Activated B cell treated with CpG ODN at 0.5 μM for 24 hours (primary cell): ENCODE data around the gene RHBDL3. TPM values are rescaled to one million over a fixed set of nuclear protein-coding genes. Genes with fewer than 3 reads are reported as not detected.

ENCODE experiments used
- ATAC-seq: fragments of 200-7000 bp; cut with Tn5 transposase; one replicate; pipeline ENCODE4 v1.10.0; 2021; ENCODE audit warnings: low read depth, mild to moderate bottlenecking, moderate library complexity
- CTCF ChIA-PET: fragments of 350-600 bp; sonication (Branson Sonifier 250); formaldehyde crosslinking; loops from one replicate; lab custom pipeline; 2021; ENCODE audit warnings: antibody characterized with exemption; lab: Charles Lee
- POLR2A ChIA-PET: fragments of 350-600 bp; sonication (Branson Sonifier 250); formaldehyde crosslinking; loops from one replicate; lab custom pipeline; 2021; ENCODE audit warnings: antibody characterized with exemption; lab: Charles Lee
- DNase-seq: peaks from one replicate; pipeline ENCODE4 v3.0.0; 2022
- H3K27ac Mint-ChIP-seq: one replicate; pipeline ENCODE4 v1.8.0; 2020; ENCODE audit warnings: mixed read lengths
- H3K27me3 Mint-ChIP-seq: one replicate; pipeline ENCODE4 v1.8.0; 2021; ENCODE audit warnings: mixed read lengths
- H3K36me3 Mint-ChIP-seq: one replicate; pipeline ENCODE4 v1.8.0; 2021; ENCODE audit warnings: low read depth, mixed read lengths
- H3K4me1 Mint-ChIP-seq: one replicate; pipeline ENCODE4 v1.8.0; 2021; ENCODE audit warnings: mixed read lengths
- H3K4me3 Mint-ChIP-seq: one replicate; pipeline ENCODE4 v1.8.0; 2020; ENCODE audit warnings: mild to moderate bottlenecking, mixed read lengths
- H3K9me3 Mint-ChIP-seq: one replicate; pipeline ENCODE4 v1.8.0; 2020; ENCODE audit warnings: mixed read lengths
- CTCF ChIP-seq: fragments of 200-600 bp; IDR thresholded peaks from one replicate; pipeline ENCODE4 v1.8.0; 2022; ENCODE audit warnings: antibody characterized with exemption, mild to moderate bottlenecking
- intact Hi-C: fragments of 100-400 bp; cut with micrococcal nuclease; formaldehyde crosslinking; loops from one replicate; pipeline ENCODE4 v1.15.1; 2024
- total RNA-seq: library from RNA; stranded (reverse); gene quantifications from 2 replicates; pipeline ENCODE4 v1.2.3, GENCODE V29; 2022

The RHBDL3 gene, protein sequence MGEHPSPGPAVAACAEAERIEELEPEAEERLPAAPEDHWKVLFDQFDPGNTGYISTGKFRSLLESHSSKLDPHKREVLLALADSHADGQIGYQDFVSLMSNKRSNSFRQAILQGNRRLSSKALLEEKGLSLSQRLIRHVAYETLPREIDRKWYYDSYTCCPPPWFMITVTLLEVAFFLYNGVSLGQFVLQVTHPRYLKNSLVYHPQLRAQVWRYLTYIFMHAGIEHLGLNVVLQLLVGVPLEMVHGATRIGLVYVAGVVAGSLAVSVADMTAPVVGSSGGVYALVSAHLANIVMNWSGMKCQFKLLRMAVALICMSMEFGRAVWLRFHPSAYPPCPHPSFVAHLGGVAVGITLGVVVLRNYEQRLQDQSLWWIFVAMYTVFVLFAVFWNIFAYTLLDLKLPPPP
- total RNA-seq: 0.10 and 0.20 TPM in 2 replicates

GRCh38 chr17:32265192-32265923 lies at the start of gene RHBDL3:
TSS of gene RHBDL3 (plus strand) at chr17:32265832. CDS start at chr17:32266190, 358 bp downstream.
- peaks cover 54% of the 10 kb centered on the region for H3K27me3 Mint-ChIP-seq
- no peak for TF ChIP-seq CTCF
- no peak within 1 kb of the TSS for H3K27ac Mint-ChIP-seq
- H3K9me3 Mint-ChIP-seq: no peaks in the 10 kb centered on the region
- H3K4me3 Mint-ChIP-seq: peak within 1 kb of the TSS; percentile 80
- CTCF ChIA-PET: no interaction called here
- ATAC-seq: peak; percentile 51
- intact Hi-C loops: no loop called here
- H3K36me3 Mint-ChIP-seq: no peaks in the 10 kb centered on the region
- H3K4me1 Mint-ChIP-seq: peaks cover 17% of the 10 kb centered on the region
- DNase-seq: peak; percentile 29
- POLR2A ChIA-PET: interaction anchor here (0.6 kb wide), 1 partner anchor 44 kb away, joined by 4 read pairs; no protein-coding TSS in a partner anchor

GRCh38 chr17:32222621-32223020 lies 43.0 kb upstream of the RHBDL3 start:
- no peak overlapping the region for H3K27ac Mint-ChIP-seq
- no peak for DNase-seq
- intact Hi-C loops: no loop called here
- TF ChIP-seq CTCF: no peak
- H3K4me3 Mint-ChIP-seq: no peak overlapping the region
- ChIA-PET POLR2A (no interaction called here), CTCF (interaction anchor here (1.0 kb wide), 1 partner anchor 28 kb away, joined by 3 read pairs; no protein-coding TSS in a partner anchor)
- no peak for ATAC-seq
- H3K4me1 Mint-ChIP-seq: peaks cover 29% of the 10 kb centered on the region
- no peaks in the 10 kb centered on the region for H3K9me3 Mint-ChIP-seq
- H3K27me3 Mint-ChIP-seq: no peaks in the 10 kb centered on the region
- H3K36me3 Mint-ChIP-seq: peaks cover 18% of the 10 kb centered on the region

GRCh38 chr17:32223703-32224102 lies 41.9 kb upstream of the RHBDL3 start:
- H3K36me3 Mint-ChIP-seq: peaks cover 18% of the 10 kb centered on the region
- TF ChIP-seq CTCF: no peak
- peak overlapping the region; percentile 63 for H3K27ac Mint-ChIP-seq
- H3K4me1 Mint-ChIP-seq: peaks cover 29% of the 10 kb centered on the region
- peak overlapping the region; percentile 6 for H3K4me3 Mint-ChIP-seq
- DNase-seq (no peak), ATAC-seq (peak; percentile 71)
- H3K9me3 Mint-ChIP-seq: no peaks in the 10 kb centered on the region
- H3K27me3 Mint-ChIP-seq: no peaks in the 10 kb centered on the region
- CTCF ChIA-PET: no interaction called here
- intact Hi-C loops: no loop called here
- POLR2A ChIA-PET: interaction anchor here (0.6 kb wide), 1 partner anchor 12 kb away, joined by 3 read pairs; no protein-coding TSS in a partner anchor

- no peak for ATAC-seq
- peaks cover 18% of the 10 kb centered on the region for H3K36me3 Mint-ChIP-seq
- no peak for TF ChIP-seq CTCF
- H3K4me1 Mint-ChIP-seq: peaks cover 14% of the 10 kb centered on the region
- H3K27ac Mint-ChIP-seq: no peak overlapping the region
- CTCF ChIA-PET: no interaction called here
- DNase-seq: no peak
- no peaks in the 10 kb centered on the region for H3K9me3 Mint-ChIP-seq
- H3K4me3 Mint-ChIP-seq: no peak overlapping the region
- no peaks in the 10 kb centered on the region for H3K27me3 Mint-ChIP-seq
- intact Hi-C loops: no loop called here
- POLR2A ChIA-PET: no interaction called here
These were observed 38.7 kb upstream of the RHBDL3 start for GRCh38 chr17:32226886-32227285.

DNA sequence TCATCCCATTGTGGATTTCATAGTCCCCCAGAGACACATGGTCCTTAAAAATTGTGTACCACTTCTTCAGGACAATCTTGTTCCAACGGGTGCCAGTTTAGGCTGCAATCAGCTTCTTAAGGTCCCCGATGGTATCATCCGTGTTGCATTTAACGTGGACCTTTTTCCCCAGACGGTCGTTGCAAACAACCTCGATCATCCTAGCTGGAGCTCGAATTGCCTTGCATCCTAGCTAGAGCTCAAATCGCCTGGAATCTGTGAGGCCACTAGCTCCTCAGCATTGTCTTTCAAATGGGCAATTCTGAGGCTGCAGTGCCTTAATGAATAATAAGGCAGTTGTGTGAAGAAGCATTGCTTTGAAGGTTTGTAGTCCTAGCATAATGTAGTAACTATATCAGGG lies 37.7 kb upstream of the RHBDL3 start:
- POLR2A ChIA-PET: interaction anchor here (0.6 kb wide), 1 partner anchor 36 kb away, joined by 4 read pairs; no protein-coding TSS in a partner anchor
- intact Hi-C loops: no loop called here
- H3K9me3 Mint-ChIP-seq: no peaks in the 10 kb centered on the region

More for the DNA sequence above, 37.7 kb upstream of the RHBDL3 start:
- H3K36me3 Mint-ChIP-seq: peaks cover 15% of the 10 kb centered on the region
- ATAC-seq (no peak), DNase-seq (no peak)
- TF ChIP-seq CTCF: no peak
- no peak overlapping the region for H3K27ac Mint-ChIP-seq
- H3K27me3 Mint-ChIP-seq: no peaks in the 10 kb centered on the region
- no peak overlapping the region for H3K4me3 Mint-ChIP-seq
- H3K4me1 Mint-ChIP-seq: peaks cover 12% of the 10 kb centered on the region
- CTCF ChIA-PET: no interaction called here
